HCT116 (cell line): ENCODE data around the gene CRK.

Experiments
- ATF3 ChIP-seq: IDR thresholded peaks from 2 replicates; pipeline ENCODE4 v1.6.1; 2012
- CTCF ChIP-seq, 3 experiments: fragments of 200-600 bp in 1 of 3; sonication (generic) in 1 of 3; IDR thresholded peaks in 2 of 3; conservative IDR thresholded peaks in 1 of 3; 2 replicates each; pipeline ENCODE4 v1.5.1; 2012 to 2017; ENCODE audit warnings: low read depth in 2 of 3, low read length in 2 of 3, antibody characterized with exemption in 1 of 3, borderline replicate concordance in 1 of 3, control low read depth in 1 of 3, mild to moderate bottlenecking in 1 of 3, mixed read lengths in 1 of 3, mixed run types in 1 of 3, moderate library complexity in 1 of 3; ENCODE audit not compliant: insufficient read depth in 1 of 3
- EZH2 ChIP-seq: fragments of 200-600 bp; sonication (generic); IDR thresholded peaks from 2 replicates; pipeline ENCODE4 v1.6.1; 2017; ENCODE audit warnings: antibody characterized with exemption, mixed run types
- EZH2phosphoT487 ChIP-seq: fragments of 200-600 bp; IDR thresholded peaks from 2 replicates; pipeline ENCODE4 v1.6.1; 2018; ENCODE audit warnings: antibody characterized with exemption, borderline replicate concordance
- FOSL1 ChIP-seq: IDR thresholded peaks from 2 replicates; pipeline ENCODE4 v1.6.1; 2012; ENCODE audit warnings: low read depth
- MAX ChIP-seq: IDR thresholded peaks from 2 replicates; pipeline ENCODE4 v1.6.1; 2012
- POLR2A ChIP-seq: IDR thresholded peaks from 2 replicates; pipeline ENCODE4 v1.7.0; 2011; ENCODE audit warnings: borderline replicate concordance; ENCODE audit not compliant: insufficient read depth, insufficient read length; ENCODE audit errors: extremely low read depth
- POLR2AphosphoS5 ChIP-seq: IDR thresholded peaks from 2 replicates; pipeline ENCODE4 v1.6.1; 2011; ENCODE audit warnings: mild to moderate bottlenecking, low read depth, low read length, moderate library complexity
- RAD21 ChIP-seq: IDR thresholded peaks from 2 replicates; pipeline ENCODE4 v1.6.1; 2012; ENCODE audit warnings: low read depth, mild to moderate bottlenecking
- SIN3A ChIP-seq: IDR thresholded peaks from 2 replicates; pipeline ENCODE4 v1.6.1; 2012; ENCODE audit warnings: low read depth
- ZFX ChIP-seq: fragments of 450-650 bp; IDR thresholded peaks from 2 replicates; pipeline ENCODE4 v1.6.1; 2017
- ZNF274 ChIP-seq: fragments of 200-500 bp; sonication (Bioruptor generic); IDR thresholded peaks from 2 replicates; pipeline ENCODE4 v1.6.1; 2014; ENCODE audit warnings: mild to moderate bottlenecking, low read depth, low read length, inconsistent platforms

- no peak for TF ChIP-seq CTCF (IDR thresholded peaks at IDR 0.05 in 2 of 3, conservative IDR thresholded peaks at IDR 0.05 in 1 of 3; ENCODE audit: borderline replicate concordance in 1 of 3, insufficient read depth in 1 of 3, low read depth in 2 of 3, low read length in 2 of 3)
- peak; percentile 60 for TF ChIP-seq ZFX
- no peak for TF ChIP-seq POLR2AphosphoS5
- no peak for TF ChIP-seq RAD21
- no peak for TF ChIP-seq POLR2A
- peak; percentile 11; the same call in 1 of the 2 replicates for TF ChIP-seq MAX
- TF ChIP-seq ZNF274, result no peak
- no peak for TF ChIP-seq ATF3
- TF ChIP-seq SIN3A, result no peak
- no peak for TF ChIP-seq EZH2
- TF ChIP-seq EZH2phosphoT487, result no peak
- no peak for TF ChIP-seq FOSL1
These were observed 35.6 kb upstream of the CRK start for GRCh38 chr17:1491443-1492248.
